Measurements from ENCODE around the gene B4GALNT4. TPM values are rescaled to one million over a fixed set of nuclear protein-coding genes. Genes with fewer than 3 reads are reported as not detected.

Gene B4GALNT4
- total and polyA plus RNA-seq, 2 of the 8 experiments (the other 6 are each of a cell fraction or from before 2014, with no cell fraction given), result 40.9 to 76.3 TPM

GRCh38 chr11:406796-407650 lies 37.7 kb downstream of the B4GALNT4 start (continued):
- TF ChIP-seq EGR1 (IDR thresholded peaks at IDR 0.05; ENCODE audit: borderline replicate concordance, low read depth, low read length) (no peak), NANOG (IDR thresholded peaks at IDR 0.05; ENCODE audit: insufficient read depth, low read depth, low read length, poor library complexity, severe bottlenecking) (no peak), SIX5 (IDR thresholded peaks at IDR 0.05; ENCODE audit: low read depth, low read length) (no peak), HDAC6 (IDR thresholded peaks at IDR 0.05; ENCODE audit: low read depth, low read length) (no peak), RFX5 (IDR thresholded peaks at IDR 0.05; ENCODE audit: borderline replicate concordance, low read depth, low read length) (no peak), SP2 (IDR thresholded peaks at IDR 0.05; ENCODE audit: low read length) (no peak), SIN3A (conservative IDR thresholded peaks at IDR 0.05 in 1 of 2, IDR thresholded peaks at IDR 0.05 in 1 of 2; ENCODE audit: low read depth in 1 of 2, low read length in 2 of 2) (no peak)

All from H1 (cell line).